Panc1 (cell line): ENCODE measurements around the gene FOLR3. TPM values are rescaled to one million over a fixed set of nuclear protein-coding genes. Genes with fewer than 3 reads are reported as not detected.

ENCODE experiments used
- ATAC-seq: fragments of 200-7000 bp; cut with Tn5 transposase; 2 replicates; pipeline ENCODE4 v1.9.1; 2020; ENCODE audit warnings: mild to moderate bottlenecking, moderate library complexity
- BruUV-seq: library from RNA; stranded (reverse); fragments of 400-500 nt; replicated peaks from 2 replicates; lab custom pipeline; 2021; lab: Mats Ljungman, UMichigan
- CTCF ChIA-PET: fragments of 300-600 bp; sonication (Branson Sonifier 250); formaldehyde crosslinking; loops from one replicate; lab custom pipeline; 2022; ENCODE audit warnings: antibody characterized with exemption; lab: Charles Lee
- POLR2A ChIA-PET: fragments of 300-600 bp; sonication (Branson Sonifier 250); formaldehyde crosslinking; loops from one replicate; lab custom pipeline; 2022; ENCODE audit warnings: antibody characterized with exemption; lab: Charles Lee
- DNase-seq: peaks from one replicate; pipeline ENCODE4 v3.0.0-alpha.2; 2010; ENCODE audit warnings: low read depth, low spot score
- H3K27ac ChIP-seq: 2 replicates; pipeline ENCODE4 v1.5.1; 2011; ENCODE audit warnings: mild to moderate bottlenecking, low read length, inconsistent platforms
- H3K27me3 ChIP-seq: fragments of 200-500 bp; sonication (Bioruptor generic); 2 replicates; pipeline ENCODE4 v1.6.0; 2014; ENCODE audit warnings: low read length, inconsistent platforms; ENCODE audit not compliant: control insufficient read depth, insufficient read depth
- H3K36me3 ChIP-seq: fragments of 200-500 bp; sonication (Bioruptor generic); 2 replicates; pipeline ENCODE4 v1.5.1; 2014; ENCODE audit warnings: inconsistent platforms, mild to moderate bottlenecking, low read length, moderate library complexity; ENCODE audit not compliant: control insufficient read depth, insufficient read depth
- H3K4me1 ChIP-seq: 2 replicates; pipeline ENCODE4 v1.5.1; 2011; ENCODE audit warnings: inconsistent platforms, mild to moderate bottlenecking, low read length, moderate library complexity; ENCODE audit not compliant: control insufficient read depth, insufficient read depth
- H3K4me3 ChIP-seq, 2 experiments: 2 replicates each; pipeline ENCODE4 v1.5.1; 2011 to 2012; ENCODE audit warnings: low read depth in 2 of 2, low read length in 2 of 2, mild to moderate bottlenecking in 2 of 2, inconsistent platforms in 1 of 2, moderate library complexity in 1 of 2
- H3K9me3 ChIP-seq: fragments of 200-500 bp; sonication (Bioruptor generic); 2 replicates; pipeline ENCODE4 v1.5.1; 2014; ENCODE audit warnings: low read depth, mild to moderate bottlenecking, inconsistent platforms, low read length, moderate library complexity; ENCODE audit not compliant: control insufficient read depth, insufficient read depth
- POLR2AphosphoS5 ChIP-seq: IDR thresholded peaks from 2 replicates; pipeline ENCODE4 v1.6.1; 2012; ENCODE audit warnings: mild to moderate bottlenecking, low read depth, low read length, moderate library complexity
- SIN3A ChIP-seq: IDR thresholded peaks from 2 replicates; pipeline ENCODE4 v1.6.1; 2012; ENCODE audit warnings: low read depth, mild to moderate bottlenecking, low read length, moderate library complexity, borderline replicate concordance; ENCODE audit not compliant: insufficient read depth
- TCF7L2 ChIP-seq: IDR thresholded peaks from 2 replicates; pipeline ENCODE4 v1.6.1; 2011; ENCODE audit warnings: mild to moderate bottlenecking, low read depth, low read length, inconsistent platforms
- in situ Hi-C: cut with HindIII; loops from 2 replicates; pipeline ENCODE4 v1.10.0; 2016; ENCODE audit warnings: low sequenced_read_pairs, low pct_unique_long_range_greater_than_20kb
- intact Hi-C: fragments of 100-400 bp; cut with micrococcal nuclease; formaldehyde crosslinking; loops from one replicate; pipeline ENCODE4 v1.10.0; 2022; ENCODE audit not compliant: unreplicated experiment
- total RNA-seq: library from RNA; stranded (reverse); gene quantifications from one replicate; pipeline ENCODE4 v1.2.1, GENCODE V29; 2021; ENCODE audit not compliant: unreplicated experiment
- TF ChIP-seq, protein P1 (sequence below), 2 experiments: IDR thresholded peaks; 2 replicates each; pipeline ENCODE4 v1.6.1; 2011 to 2012; ENCODE audit warnings: low read depth in 2 of 2, control low read depth in 1 of 2, low read length in 1 of 2, mild to moderate bottlenecking in 1 of 2, moderate library complexity in 1 of 2; ENCODE audit not compliant: insufficient read depth in 1 of 2
- TF ChIP-seq, protein P2 (sequence below): fragments of 450-650 bp; IDR thresholded peaks from 2 replicates; pipeline ENCODE4 v1.5.1; 2017; ENCODE audit warnings: mild to moderate bottlenecking

The FOLR3 gene
- total RNA-seq, 1 experiment from 2014 or later, result not detected

DNA sequence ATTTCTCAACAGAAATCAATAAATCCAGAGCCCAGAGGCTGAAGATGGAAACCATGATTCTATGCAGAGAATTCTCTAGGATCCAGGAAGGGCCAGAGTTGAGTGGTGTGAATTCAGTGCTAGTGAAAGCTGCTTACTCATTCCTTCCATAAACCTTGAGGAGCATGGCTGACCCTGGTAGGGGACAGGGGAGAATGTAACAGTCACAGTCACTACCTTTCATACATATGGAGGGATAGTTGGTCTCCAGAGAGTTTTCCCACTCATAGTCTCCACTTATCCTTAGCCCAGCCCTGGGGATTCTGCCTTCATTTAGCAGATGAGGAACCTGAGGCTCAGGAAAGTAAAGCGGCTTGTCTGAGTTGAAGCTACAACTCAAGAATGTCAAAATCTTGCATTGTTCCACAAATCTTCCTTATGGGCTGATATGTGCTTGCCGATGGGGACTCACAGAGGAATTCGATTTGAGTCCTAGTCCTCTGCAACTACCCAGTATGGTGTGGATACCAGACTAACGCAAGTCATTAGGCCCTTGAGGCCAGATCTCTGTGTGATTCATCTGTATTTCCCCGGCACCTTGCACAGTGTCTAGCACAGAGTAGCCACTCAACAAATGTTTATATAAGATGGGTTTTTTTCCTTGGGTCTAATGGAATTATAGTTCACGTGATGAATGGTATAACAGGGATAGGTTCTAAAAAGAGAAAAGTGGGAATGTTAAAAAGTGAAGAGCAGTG is 19.3 kb upstream of the FOLR3 start:
- ATAC-seq, result no peak

DNA sequence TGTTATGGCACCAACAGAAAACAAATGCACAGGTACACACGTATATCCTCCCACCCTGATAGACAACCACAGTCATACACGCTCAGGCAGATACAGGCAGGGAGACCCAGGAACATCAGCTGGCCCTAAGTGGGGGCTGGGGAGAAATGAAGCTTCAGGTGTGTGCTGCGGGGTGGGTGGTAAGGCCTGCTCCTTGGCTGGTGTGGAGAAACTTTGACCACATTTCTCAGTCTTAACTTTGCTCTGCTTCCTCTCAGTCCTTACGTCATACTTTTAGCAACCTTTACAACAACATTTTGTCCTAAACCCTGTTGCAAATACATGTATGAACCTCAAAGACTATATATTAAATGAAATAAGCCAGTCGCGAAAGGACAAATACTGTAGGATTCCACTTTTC is 16.3 kb upstream of the FOLR3 start:
- intact Hi-C loops (no loop called here), in situ Hi-C loops (no loop called here)
- Histone ChIP-seq H3K27ac (no peak overlapping the region), H3K4me3 (no peak overlapping the region), H3K9me3 (no peaks in the 10 kb centered on the region), H3K4me1 (no peaks in the 10 kb centered on the region), H3K36me3 (no peaks in the 10 kb centered on the region), H3K27me3 (no peaks in the 10 kb centered on the region)
- ATAC-seq, result no peak
- TF ChIP-seq SIN3A (no peak), TCF7L2 (no peak), POLR2AphosphoS5 (no peak)
- TF ChIP-seq, protein P1, sequence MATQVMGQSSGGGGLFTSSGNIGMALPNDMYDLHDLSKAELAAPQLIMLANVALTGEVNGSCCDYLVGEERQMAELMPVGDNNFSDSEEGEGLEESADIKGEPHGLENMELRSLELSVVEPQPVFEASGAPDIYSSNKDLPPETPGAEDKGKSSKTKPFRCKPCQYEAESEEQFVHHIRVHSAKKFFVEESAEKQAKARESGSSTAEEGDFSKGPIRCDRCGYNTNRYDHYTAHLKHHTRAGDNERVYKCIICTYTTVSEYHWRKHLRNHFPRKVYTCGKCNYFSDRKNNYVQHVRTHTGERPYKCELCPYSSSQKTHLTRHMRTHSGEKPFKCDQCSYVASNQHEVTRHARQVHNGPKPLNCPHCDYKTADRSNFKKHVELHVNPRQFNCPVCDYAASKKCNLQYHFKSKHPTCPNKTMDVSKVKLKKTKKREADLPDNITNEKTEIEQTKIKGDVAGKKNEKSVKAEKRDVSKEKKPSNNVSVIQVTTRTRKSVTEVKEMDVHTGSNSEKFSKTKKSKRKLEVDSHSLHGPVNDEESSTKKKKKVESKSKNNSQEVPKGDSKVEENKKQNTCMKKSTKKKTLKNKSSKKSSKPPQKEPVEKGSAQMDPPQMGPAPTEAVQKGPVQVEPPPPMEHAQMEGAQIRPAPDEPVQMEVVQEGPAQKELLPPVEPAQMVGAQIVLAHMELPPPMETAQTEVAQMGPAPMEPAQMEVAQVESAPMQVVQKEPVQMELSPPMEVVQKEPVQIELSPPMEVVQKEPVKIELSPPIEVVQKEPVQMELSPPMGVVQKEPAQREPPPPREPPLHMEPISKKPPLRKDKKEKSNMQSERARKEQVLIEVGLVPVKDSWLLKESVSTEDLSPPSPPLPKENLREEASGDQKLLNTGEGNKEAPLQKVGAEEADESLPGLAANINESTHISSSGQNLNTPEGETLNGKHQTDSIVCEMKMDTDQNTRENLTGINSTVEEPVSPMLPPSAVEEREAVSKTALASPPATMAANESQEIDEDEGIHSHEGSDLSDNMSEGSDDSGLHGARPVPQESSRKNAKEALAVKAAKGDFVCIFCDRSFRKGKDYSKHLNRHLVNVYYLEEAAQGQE (IDR thresholded peaks at IDR 0.05; ENCODE audit: insufficient read depth in 1 of 2, low read depth in 2 of 2, low read length in 1 of 2), result no peak
- TF ChIP-seq, protein P2, sequence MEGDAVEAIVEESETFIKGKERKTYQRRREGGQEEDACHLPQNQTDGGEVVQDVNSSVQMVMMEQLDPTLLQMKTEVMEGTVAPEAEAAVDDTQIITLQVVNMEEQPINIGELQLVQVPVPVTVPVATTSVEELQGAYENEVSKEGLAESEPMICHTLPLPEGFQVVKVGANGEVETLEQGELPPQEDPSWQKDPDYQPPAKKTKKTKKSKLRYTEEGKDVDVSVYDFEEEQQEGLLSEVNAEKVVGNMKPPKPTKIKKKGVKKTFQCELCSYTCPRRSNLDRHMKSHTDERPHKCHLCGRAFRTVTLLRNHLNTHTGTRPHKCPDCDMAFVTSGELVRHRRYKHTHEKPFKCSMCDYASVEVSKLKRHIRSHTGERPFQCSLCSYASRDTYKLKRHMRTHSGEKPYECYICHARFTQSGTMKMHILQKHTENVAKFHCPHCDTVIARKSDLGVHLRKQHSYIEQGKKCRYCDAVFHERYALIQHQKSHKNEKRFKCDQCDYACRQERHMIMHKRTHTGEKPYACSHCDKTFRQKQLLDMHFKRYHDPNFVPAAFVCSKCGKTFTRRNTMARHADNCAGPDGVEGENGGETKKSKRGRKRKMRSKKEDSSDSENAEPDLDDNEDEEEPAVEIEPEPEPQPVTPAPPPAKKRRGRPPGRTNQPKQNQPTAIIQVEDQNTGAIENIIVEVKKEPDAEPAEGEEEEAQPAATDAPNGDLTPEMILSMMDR, result no peak
- DNase-seq, result no peak
- no TSS peak for BruUV-seq
- ChIA-PET POLR2A (interaction anchor here (0.7 kb wide), 1 partner anchor 298 kb away, joined by 3 read pairs; no protein-coding TSS in a partner anchor), CTCF (interaction anchor here (0.6 to 0.9 kb wide), 3 partner anchors 17 to 338 kb away, joined by 5 to 10 read pairs (median 5); no protein-coding TSS in a partner anchor)

More for the DNA sequence above, 19.3 kb upstream of the FOLR3 start:
- no TSS peak for BruUV-seq
- intact Hi-C loops, result no loop called here
- Histone ChIP-seq H3K27ac (no peak overlapping the region), H3K4me1 (peaks cover 15% of the 10 kb centered on the region), H3K27me3 (no peaks in the 10 kb centered on the region), H3K9me3 (no peaks in the 10 kb centered on the region), H3K4me3 (no peak overlapping the region), H3K36me3 (no peaks in the 10 kb centered on the region)
- ChIA-PET POLR2A (no interaction called here), CTCF (interaction anchor here (0.6 kb wide), 1 partner anchor 33 kb away, joined by 6 read pairs; no protein-coding TSS in a partner anchor)
- in situ Hi-C loops, result no loop called here
- no peak for DNase-seq
- TF ChIP-seq POLR2AphosphoS5 (no peak), SIN3A (no peak), TCF7L2 (no peak)
- TF ChIP-seq, protein P1 (IDR thresholded peaks at IDR 0.05; ENCODE audit: insufficient read depth in 1 of 2, low read depth in 2 of 2, low read length in 1 of 2), result no peak
- TF ChIP-seq, protein P2, result no peak
